T-helper 22 cell (primary cell): ENCODE measurements around the gene PLEKHN1.
A peak's percentile ranks its signal among the peaks of the same experiment; 100 is the strongest.
"Not testable (repeated sequence)": the region's sequence is repeated elsewhere in the genome, so short reads cannot be mapped to it uniquely, and the experiment has no call there.

Experiments
- DNase-seq: peaks from one replicate; pipeline ENCODE4 v3.0.0-alpha.2; 2020; ENCODE audit warnings: low read depth

The PLEKHN1 gene

GRCh38 chr1:942864-943533, 23.3 kb upstream of the PLEKHN1 start:
- no peak for DNase-seq

- no peak for DNase-seq
Observed at GRCh38 chr1:943545-944340, 22.5 kb upstream of the PLEKHN1 start.

GRCh38 chr1:944341-945325, 21.6 kb upstream of the PLEKHN1 start:
- DNase-seq: no peak

- DNase-seq: no peak
Observed at GRCh38 chr1:945688-946556, 20.4 kb upstream of the PLEKHN1 start.

- DNase-seq: not testable (repeated sequence)
Observed at GRCh38 chr1:946811-947210, 19.5 kb upstream of the PLEKHN1 start.

GRCh38 chr1:947958-948357, 18.3 kb upstream of the PLEKHN1 start:
- no peak for DNase-seq

- no peak for DNase-seq
Observed at GRCh38 chr1:950268-950667, 16.0 kb upstream of the PLEKHN1 start.

- no peak for DNase-seq
Observed at GRCh38 chr1:950881-951280, 15.4 kb upstream of the PLEKHN1 start.

GRCh38 chr1:951364-951763, 14.9 kb upstream of the PLEKHN1 start:
- DNase-seq: no peak

- no peak for DNase-seq
Observed at GRCh38 chr1:952201-952600, 14.1 kb upstream of the PLEKHN1 start.

GRCh38 chr1:952603-953002, 13.7 kb upstream of the PLEKHN1 start:
- no peak for DNase-seq

- no peak for DNase-seq
Observed at GRCh38 chr1:953524-954320, 12.6 kb upstream of the PLEKHN1 start.

GRCh38 chr1:954927-955326, 11.4 kb upstream of the PLEKHN1 start:
- no peak for DNase-seq

- no peak for DNase-seq
Observed at GRCh38 chr1:955474-955873, 10.8 kb upstream of the PLEKHN1 start.

- DNase-seq: no peak
Observed at GRCh38 chr1:956636-957035, 9.6 kb upstream of the PLEKHN1 start.

- peak; percentile 86 for DNase-seq
Observed at GRCh38 chr1:958823-959730, 7.2 kb upstream of the PLEKHN1 start, which contains the start of gene NOC2L. Gene NOC2L (minus strand): TSS chr1:959256. CDS start chr1:959240, 16 bp downstream.

GRCh38 chr1:959731-960362, 6.4 kb upstream of the PLEKHN1 start:
- DNase-seq: no peak

GRCh38 chr1:960363-961131, 5.7 kb upstream of the PLEKHN1 start, which contains the start of gene KLHL17:
Gene KLHL17 (plus strand): TSS chr1:960584. CDS start chr1:960694, 110 bp downstream.
- DNase-seq: peak; percentile 64
